C1 segment of cervical spinal cord (tissue), 14 donors: ENCODE results near the gene USP35.
"Not testable (repeated sequence)": the region's sequence is repeated elsewhere in the genome, so short reads cannot be mapped to it uniquely, and the experiment has no call there.

Experiments used
- DNase-seq, 14 donors: peaks; one replicate each; lab custom pipeline; 2025; lab: John Stamatoyannopoulos, UW

USP35 gene

DNA sequence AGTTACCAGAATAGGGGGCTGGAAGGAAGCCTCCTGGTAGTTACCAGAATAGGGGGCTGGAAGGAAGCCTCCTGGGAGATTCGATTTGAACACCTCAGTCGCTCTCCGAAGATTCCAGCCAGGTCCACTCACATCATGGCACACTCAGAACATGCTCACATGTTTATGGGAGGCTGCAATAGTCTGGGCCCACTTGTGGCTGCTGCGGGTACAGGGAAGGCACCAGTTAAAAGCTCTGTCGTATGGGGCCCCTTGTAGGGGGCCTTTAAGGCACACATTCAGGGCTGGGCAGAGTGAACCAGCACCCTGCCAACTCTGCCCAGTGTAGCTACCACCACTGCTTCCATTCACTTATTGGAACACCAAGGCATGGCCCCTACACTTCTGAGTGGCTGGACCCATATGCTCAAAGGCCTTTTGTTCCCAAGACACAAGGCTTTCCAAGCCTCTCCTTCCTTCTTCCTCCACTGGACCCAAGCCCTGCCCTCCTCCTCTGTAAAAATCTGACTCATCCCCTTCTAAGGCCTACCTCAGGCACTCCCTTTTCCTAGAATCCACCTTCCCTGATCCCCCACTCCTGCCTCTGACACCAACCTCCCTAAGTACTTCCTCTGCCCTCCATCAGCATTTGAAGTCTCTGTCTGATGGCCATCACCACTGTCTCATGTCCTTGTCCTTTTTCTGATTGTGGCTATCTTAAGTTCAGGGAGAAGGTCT, 28.0 kb downstream of the USP35 start:
- DNase-seq: no peak

- no peak for DNase-seq
These were observed 29.2 kb downstream of the USP35 start for GRCh38 chr11:78217650-78218541.

DNA sequence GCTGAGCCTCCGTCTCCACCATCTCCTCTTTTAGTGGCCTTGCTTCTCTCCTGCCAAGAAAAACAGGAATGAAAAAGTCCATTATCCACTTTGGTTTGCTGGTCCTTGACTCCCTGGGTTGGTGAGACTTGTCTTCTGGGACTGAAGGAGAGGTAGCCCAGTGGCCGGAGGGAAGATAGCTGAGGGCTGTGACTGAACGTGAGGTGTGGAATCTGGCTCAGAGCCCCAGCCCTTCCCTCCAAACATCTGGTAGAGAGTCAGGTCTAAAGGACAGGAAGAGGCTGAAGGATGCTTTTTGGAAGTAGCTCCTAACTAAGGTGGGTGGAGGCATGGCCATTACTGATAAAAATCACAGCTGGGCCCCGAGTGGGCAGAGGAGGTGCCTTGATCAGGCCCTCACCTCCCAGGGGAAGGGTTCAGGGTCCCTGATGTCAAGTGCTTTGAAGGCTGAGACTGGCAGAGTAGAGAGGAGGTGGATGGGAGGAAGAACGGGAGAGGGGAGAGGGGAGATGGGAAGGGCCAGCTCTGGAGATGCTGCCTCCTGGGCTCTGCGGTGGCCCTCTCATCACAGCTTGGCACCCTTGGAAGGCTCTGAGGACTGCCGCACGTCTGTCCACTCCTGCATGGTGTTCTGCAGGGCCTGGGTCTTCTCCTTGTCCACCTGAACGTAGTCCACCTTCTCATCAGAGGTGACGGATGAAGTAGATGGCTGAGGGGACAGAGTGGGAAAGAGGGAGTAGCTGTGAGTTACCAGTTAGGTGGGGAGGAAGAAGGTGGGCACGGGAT, 30.2 kb downstream of the USP35 start:
- no peak for DNase-seq

DNA sequence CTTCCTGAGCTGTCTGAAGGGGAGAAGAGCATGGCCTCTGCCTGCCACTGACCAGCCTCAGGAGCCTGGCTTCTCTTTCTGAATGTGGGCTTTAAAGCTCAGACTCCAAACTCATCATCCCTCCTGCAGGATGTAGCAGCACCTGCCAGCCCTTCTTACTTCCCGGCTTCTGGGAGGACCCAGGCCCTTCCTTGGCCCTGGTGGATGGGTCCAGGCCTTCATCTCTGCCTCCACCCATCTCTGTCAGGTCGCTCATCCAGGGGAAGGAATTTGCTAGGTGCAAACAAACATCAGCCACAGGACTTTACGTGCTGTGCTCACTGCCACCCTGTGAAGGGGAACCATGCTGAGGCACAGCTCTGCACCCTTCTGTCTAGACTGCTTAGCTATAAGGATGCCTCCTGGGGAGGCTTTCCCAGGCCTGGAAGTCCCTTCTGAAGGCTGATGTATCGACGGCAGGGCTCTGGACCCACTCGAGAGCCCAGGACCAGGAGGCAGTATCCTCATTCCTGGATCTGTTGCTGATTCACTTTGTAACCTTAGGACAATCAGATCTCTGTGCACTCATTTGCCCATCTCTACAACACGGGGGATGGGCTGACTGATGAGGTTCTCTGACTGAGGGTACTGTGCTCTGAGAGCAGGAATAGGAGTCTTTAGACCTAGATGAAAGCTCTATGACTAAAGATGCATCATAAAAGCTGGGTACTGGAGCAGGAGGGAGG, 30.9 kb downstream of the USP35 start:
- peak in 3 of 14 donors; percentile 18 to 61 (median 43) for DNase-seq

GRCh38 chr11:78220218-78221157, 31.8 kb downstream of the USP35 start:
- no peak for DNase-seq

GRCh38 chr11:78221396-78222315, 32.9 kb downstream of the USP35 start:
- DNase-seq: no peak

DNA sequence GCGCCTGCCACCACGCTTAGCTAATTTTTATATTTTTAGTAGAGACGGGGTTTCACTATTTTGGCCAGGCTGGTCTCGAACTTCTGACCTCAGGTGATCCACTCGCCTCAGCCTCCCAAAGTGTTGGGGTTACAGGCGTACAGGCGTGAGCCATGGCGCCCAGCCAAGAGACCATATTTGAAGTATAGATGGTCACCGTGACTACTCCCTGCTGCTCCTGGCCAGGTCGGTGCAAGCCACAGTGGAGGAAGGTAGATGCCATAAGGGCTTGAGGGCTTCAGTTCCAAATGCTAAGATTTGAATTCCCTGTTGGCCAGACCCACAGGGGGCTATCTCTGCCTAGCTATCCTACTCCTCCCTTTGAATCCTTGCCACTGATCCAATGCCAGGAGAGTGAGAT, 34.0 kb downstream of the USP35 start:
- DNase-seq: not testable (repeated sequence)

DNA sequence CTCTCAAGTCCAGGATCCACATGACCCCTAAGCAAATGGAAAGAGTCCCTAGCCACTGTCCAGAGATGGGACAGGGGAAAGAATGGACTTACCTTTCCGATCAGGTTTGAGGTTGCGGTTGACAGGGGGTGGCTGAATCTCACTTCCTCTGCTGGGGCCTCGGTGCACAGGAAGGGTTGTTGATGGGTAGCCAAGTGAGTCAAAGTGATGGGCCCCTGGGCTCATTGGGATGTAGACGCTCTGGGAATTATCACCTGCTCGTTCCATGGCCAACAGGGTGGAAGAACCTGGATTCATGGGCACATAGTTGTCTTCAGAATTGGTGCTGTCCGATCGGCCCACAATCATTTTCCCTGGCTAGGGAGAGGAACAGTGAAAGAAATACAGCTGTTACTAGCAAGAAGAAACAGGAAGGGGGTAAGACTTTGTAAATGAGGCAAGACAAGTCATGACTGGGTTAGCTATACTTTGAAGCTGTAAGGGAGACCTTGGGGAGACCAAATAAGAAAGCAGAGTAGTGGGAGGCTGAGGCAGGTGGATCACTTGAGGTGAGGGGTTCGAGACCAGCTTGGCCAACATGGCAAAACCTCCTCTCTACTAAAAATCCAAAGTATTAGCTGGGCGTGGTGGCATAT, 34.7 kb downstream of the USP35 start:
- DNase-seq: no peak

DNA sequence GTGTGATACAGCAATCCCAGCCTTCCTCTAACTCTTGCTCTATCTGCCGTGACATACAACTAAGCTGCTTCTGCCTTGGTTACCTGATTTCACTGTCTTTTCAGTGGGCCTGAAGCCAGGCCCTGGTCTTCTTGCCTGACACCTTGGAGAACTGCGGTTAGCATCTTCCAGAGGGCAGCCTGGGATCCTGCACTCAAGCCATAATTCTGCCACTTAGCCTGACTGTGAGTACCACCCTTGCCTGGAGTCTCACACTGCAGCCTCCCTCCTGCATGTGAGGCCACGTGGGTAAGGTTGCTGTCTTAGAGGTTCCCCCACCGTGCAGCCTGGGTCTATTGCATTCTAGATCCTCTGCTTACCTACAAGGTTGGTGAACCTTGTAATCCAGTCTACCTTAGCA, 35.8 kb downstream of the USP35 start:
- DNase-seq: no peak

GRCh38 chr11:78224906-78225420, 36.2 kb downstream of the USP35 start:
- DNase-seq: no peak

- DNase-seq: no peak
These were observed 38.3 kb downstream of the USP35 start for GRCh38 chr11:78226684-78227680.

DNA sequence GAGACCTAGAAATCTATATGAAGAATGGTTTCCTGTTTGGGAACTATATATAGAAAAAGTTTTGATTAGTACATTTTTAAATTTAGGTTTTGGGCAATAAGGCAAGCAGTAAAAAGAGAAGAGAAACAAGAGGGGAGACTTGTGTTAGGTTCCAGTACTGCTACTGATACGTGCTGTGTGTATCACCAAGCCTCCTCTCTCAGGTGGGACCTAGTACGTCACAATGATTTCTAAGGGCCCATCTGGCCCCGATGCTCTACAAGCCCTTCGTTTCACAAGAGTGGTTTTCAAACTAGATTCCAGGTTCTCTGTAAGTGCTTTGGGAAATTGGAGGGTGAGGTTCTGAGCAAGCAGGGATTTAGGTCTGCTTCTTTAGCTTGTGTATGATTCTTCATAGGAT, 39.2 kb downstream of the USP35 start:
- no peak for DNase-seq

DNA sequence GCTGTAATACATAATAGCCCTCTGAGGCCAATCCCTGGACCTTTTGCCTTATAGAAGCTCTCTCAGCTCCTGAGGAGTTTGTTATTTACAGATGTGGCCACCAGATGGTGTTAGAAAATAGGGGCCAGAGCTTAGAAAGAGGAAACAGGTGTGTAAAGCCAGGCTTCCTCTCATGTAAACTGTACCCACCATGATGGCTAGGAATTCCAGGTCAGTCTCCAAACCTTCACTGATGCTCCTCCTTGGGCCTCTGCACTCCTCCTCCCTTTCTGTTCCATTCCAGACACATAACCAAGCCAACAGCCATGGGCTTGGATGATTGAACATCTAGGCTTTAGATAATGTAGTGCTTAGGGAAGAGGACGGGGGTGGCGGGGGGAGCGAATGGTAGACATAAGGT, 39.7 kb downstream of the USP35 start:
- peak in 1 of 14 donors; percentile 25 for DNase-seq

GRCh38 chr11:78229106-78229505, 40.4 kb downstream of the USP35 start:
- no peak for DNase-seq

- no peak for DNase-seq
These were observed 41.6 kb downstream of the USP35 start for GRCh38 chr11:78230161-78230877.

- no peak for DNase-seq
These were observed 43.3 kb downstream of the USP35 start for GRCh38 chr11:78231962-78232501.
